NCI-H2227 (cell line): ENCODE measurements around the gene TENT4A.
"Not testable (repeated sequence)": the region's sequence is repeated elsewhere in the genome, so short reads cannot be mapped to it uniquely, and the experiment has no call there.

Experiments
- DNase-seq: peaks from one replicate; lab custom pipeline; 2025; ENCODE audit not compliant: unreplicated experiment; lab: John Stamatoyannopoulos, UW

TENT4A gene

DNA sequence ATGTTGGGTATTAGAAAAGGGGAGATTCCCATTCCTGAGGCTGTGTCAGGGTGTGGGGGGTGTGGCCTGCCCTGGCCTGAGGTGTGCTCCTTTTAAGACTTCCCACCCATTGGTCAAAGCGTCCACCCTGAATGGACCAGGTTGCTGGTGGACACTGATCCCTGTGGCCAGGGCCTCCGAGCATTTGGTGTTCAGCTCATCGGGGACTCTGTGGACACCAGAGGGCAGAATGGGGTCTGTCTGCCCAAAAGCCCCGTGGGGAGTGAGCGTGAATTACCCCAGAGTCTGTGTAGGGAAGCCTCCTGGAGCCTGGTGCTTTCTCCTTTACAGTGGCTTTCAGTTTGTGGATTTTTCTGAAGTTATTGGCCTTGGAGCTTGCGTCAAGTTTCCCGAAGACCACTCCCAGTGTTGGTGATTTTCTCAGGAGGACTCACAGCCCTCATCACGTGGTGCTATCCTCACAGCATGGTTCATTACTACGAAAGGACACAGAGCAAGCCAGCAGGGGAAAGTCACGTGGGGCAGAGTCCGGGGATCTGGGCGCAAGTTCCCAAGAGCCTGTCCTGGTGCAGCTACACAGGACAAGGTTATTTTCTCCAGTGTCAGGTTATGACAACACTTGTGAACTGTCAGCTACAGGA lies 55.5 kb downstream of the TENT4A start:
- DNase-seq, result no peak

DNA sequence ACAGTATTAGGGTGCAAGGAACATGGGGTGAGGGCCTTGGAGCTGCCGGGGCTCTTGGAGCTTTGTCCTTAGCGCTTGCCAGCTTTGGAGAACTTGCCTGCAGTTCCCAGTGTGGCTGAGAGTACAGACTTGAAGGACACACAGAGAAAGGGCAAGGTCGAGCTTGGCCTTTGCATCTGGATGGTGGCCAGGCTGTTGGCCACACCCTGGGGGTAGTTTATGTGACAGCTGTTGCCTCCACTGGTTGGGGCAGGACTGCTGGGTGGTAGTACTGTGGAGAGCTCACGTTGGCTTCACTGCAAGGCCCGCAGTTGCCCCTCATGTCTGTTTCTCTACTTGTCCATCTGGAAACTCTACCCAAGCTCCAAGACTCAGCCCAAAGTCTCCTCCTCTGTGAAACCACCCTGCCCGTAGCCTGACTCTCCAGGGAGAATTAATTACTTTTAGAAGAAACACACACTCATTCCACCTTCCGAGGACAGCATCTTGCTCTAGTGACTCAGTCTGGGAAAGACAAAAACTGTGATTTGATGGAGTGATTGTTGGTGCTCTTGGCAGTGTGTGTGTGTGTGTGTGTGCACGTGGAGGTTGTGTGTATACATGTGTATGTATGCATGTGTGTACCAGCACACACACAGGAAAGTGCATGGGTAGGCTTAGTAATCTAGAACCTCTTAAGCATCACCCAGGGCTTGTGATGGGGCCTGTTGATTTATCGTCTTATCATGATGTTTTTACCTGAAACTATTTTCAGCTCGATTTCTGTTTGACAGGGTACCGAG lies 57.8 kb downstream of the TENT4A start:
- DNase-seq, result no peak

DNA sequence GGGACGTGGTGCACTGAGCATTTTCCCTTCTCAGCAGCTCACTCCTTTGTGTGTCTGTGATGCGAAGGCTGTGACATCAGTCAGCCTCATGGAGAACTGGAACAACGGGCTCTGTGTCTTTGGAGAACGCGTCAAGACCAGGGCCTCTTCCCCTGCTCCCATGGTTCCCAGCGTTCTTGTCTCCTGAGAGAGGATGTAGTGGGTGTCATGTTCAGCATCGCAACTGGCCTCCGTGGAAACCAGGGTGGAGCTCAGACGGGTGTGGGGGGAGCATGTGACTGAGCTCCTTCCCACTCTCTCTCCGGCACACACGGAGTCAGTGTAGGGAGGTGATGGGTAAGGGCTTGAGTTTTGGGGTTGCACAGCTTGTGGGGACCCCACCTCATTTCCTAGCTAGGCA lies 59.7 kb downstream of the TENT4A start:
- peak; percentile 14 for DNase-seq

GRCh38 chr5:6773342-6774035 lies 60.3 kb downstream of the TENT4A start:
- peak; percentile 52 for DNase-seq

DNA sequence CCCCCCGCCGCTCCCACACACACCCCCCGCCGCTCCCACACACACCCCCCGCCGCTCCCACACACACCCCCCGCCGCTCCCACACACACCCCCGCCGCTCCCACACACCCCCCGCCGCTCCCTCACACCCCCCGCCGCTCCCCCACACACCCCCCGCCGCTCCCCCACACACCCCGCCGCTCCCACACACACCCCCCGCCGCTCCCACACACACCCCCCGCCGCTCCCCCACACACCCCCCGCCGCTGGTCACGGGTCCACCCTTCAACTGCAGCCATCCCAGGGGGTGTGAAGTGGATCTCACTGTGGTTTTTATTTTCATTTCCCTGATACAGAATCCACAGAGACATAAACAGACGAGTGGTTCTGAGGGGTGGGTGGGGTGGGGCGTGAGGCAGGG lies 61.0 kb downstream of the TENT4A start:
- DNase-seq, result not testable (repeated sequence)

- DNase-seq, result no peak
Observed at GRCh38 chr5:6774721-6775204, 61.5 kb downstream of the TENT4A start.

DNA sequence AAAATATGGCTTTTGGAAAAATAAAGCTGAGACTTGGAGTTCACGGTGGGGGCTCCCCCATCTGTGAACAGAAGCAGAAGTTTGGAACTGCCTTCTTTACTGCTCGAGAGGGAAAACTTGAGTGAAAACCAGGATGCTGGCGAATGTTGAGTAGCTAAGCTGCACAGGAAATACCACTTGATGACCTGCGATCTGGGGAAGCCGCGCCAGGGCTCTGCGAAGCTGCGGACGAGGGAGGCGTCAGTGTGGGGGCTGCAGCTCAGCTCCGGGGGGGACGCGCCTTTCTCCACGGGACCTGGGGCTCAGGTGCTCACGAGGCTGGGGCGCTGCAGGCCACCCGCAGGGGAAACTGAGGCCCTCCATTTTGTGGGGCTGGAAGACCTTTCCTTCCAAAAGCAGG lies 62.3 kb downstream of the TENT4A start:
- no peak for DNase-seq

- no peak for DNase-seq
Observed at GRCh38 chr5:6780802-6781391, 67.7 kb downstream of the TENT4A start.

DNA sequence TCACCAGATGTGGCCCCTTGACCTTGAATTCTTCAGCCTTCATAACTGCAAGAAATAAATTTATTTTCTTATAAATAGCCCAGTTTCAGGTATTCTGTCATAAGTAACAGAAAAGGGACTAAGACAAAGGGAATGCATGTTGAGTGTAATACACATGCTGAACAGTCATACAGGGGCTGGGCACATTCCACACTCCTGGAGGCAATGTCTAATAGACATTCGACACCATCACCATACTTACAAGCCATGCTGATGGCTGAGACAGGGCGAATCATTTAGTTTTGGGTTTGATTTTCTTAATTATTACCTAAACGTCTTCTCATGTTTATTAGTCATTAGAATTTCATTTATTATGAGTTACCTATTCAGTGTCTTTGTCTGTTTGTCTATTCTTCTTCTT lies 68.5 kb downstream of the TENT4A start:
- no peak for DNase-seq

DNA sequence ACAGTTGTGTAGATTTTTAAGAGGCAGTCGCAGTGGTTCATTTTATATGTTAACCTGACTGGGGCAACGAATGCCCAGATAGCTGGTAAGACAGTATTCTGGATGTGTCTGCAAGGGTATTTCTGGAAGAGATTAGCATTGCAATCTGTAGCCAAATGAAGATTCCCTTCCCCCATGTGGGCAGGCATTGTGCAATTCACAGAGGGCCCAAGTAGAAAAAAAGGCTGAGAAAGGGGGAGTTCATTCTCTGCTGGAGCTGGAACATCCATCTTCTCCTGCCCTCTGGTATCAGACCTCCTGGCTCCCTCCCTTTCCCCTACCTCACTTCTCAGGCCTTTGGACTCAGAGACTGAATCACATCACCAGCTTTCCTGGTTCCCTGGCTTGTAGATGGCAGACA lies 70.6 kb downstream of the TENT4A start:
- DNase-seq, result no peak

GRCh38 chr5:6784481-6784880 lies 71.2 kb downstream of the TENT4A start:
- DNase-seq, result no peak

DNA sequence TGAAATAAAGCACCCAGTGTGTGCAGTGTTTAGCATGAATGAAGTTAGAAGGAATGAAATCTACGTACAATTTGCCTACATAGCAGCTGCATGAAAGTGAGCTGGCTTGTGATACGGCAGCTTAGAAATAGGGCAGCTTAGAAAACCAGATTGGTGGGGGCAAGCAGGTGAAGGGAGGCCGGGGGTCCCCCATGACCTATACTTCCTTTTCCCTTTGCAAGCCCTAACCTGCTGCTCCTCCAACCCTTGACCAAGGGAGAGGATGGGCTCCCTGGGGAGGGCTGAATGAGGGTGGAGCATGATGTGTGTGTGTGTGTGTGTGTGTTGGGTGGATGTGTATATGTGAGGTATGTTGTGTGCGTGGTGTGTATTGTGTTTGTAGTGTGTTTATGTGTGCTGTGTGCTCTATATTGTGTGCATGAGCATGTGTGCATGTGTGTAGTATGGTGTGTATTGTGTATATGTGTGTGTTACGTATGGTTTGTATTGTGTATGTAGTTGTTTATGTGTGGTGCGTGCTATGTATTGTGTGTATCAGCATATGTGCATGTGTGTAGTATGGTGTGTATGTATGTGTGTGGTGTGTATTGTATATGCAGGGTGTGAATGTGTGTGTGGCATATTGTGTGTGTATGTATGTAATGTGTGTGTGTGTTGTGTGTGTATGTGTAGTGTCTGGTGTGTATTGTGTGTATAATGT lies 72.1 kb downstream of the TENT4A start:
- no peak for DNase-seq

GRCh38 chr5:6785861-6786180 lies 72.6 kb downstream of the TENT4A start:
- DNase-seq, result no peak

DNA sequence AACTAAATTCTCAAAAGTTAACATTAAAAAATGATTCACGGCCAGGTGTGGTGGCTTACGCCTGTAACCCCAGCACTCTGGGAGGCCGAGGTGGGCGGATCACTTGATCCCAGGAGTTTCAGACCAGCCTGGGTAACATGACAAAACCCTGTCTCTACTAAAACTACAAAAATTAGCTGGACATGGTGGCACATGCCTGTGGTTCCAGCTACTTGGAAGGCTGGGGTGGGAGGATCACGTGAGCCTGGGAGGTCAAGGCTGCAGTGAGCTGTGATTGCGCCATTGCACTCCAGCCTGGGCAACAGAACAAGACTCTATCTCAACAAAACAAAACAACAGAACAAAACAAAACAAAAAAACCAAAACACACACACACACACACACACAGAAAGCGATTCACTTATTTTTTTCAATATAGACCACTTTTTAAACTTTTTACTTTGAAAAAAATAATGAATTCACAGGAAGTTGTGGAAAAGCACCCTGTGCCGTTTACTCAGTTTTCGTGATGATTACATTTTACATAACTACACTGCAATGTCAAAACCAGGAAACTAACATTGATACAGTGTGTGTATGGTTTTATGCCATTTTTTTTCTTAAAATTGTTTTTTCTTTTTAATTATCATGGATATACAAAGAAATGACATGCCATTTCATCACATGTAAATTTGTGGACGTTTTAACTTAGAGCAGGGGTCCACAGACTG lies 73.7 kb downstream of the TENT4A start:
- DNase-seq, result no peak

DNA sequence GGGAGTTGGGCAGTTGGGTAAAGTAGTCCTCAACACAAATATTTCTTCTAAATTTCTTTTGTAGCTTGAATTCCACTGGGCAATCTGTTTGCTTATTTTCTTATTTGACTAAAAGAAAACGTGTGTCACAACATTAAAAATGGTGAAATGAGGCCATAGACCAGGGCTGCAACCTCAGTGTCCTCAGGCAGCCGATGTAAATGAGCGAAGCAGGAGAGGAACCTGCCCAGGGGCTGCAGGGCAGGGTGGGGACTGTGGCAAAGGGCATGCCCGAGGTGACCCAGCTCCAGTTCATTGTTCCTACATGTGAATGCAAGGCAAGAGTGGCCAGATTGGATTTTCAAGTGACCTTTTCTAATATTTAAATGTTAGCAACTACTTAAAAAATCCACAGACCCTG lies 74.7 kb downstream of the TENT4A start:
- DNase-seq, result no peak

GRCh38 chr5:6788439-6788838 lies 75.2 kb downstream of the TENT4A start:
- no peak for DNase-seq

DNA sequence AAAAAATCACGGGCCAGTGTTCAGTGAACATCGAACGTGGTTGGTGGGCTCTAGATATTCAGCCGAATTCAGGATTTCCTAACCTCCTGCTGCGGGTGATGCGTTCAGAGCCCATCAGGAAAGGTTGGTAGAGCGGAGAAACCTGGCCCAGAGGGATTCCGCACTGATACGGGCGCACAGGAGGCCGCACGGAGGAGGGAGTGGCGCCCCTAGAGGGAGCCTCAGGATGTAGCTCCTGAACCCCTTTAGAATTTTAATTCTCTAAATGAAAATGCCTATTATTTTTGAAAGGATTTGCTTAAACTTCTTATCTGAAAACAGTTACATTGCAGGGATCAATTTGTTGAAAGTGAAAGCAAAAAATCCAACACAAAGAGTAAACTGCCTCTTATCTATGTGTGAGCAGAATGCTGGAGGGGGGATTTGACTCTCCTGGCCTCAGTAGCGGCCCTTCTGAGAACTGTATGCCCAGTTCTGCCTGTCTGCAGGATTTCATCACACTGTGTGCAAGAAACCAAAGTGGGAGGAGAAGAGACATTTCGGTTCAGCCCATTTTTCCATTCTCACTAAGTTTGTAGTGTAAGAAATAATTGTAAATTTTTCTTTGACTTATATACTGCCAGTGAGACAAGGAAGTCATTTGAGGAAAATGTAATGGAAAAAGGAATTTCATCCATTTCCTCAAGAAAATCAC lies 75.9 kb downstream of the TENT4A start:
- no peak for DNase-seq

GRCh38 chr5:6790346-6790865 lies 77.2 kb downstream of the TENT4A start:
- no peak for DNase-seq

- DNase-seq, result no peak
Observed at GRCh38 chr5:6791031-6791430, 77.8 kb downstream of the TENT4A start.

- DNase-seq, result no peak
Observed at GRCh38 chr5:6792376-6792775, 79.1 kb downstream of the TENT4A start.
